ENCODE results near the gene ARFGEF2.
"Not testable (repeated sequence)": the region's sequence is repeated elsewhere in the genome, so short reads cannot be mapped to it uniquely, and the experiment has no call there.

ARFGEF2 gene

GRCh38 chr20:49078310-49078709 is 156.8 kb downstream of the ARFGEF2 start:
- DNase-seq (ENCODE audit: low spot score), result no peak

GRCh38 chr20:49082295-49082694 is 160.8 kb downstream of the ARFGEF2 start:
- DNase-seq (ENCODE audit: low spot score), result not testable (repeated sequence)
